B cell (primary cell): ENCODE data around the gene SEC31B.

Source experiments
- CTCF ChIP-seq: fragments of 200-600 bp; IDR thresholded peaks from one replicate; pipeline ENCODE4 v1.8.0; 2022; ENCODE audit warnings: antibody characterized with exemption, mild to moderate bottlenecking
- EZH2 ChIP-seq: IDR thresholded peaks from 2 replicates; pipeline ENCODE4 v1.6.1; 2012; ENCODE audit warnings: borderline replicate concordance, low read depth, mild to moderate bottlenecking, moderate library complexity, low read length; ENCODE audit not compliant: insufficient read depth, poor library complexity, severe bottlenecking

GRCh38 chr10:100528123-100528886 lies 8.6 kb upstream of the SEC31B start:
- TF ChIP-seq CTCF = no peak
- TF ChIP-seq EZH2 = no peak
